Adrenal gland (tissue), 5 donors: Measurements from ENCODE around the gene SMPD3.

Experiments used
- POLR2A ChIP-seq, 2 donors: fragments of 450-650 bp; IDR thresholded peaks; one replicate each; pipeline ENCODE4 v1.6.1; 2017; ENCODE audit warnings: antibody characterized with exemption in 2 of 2, mild to moderate bottlenecking in 2 of 2, moderate library complexity in 1 of 2
- TF ChIP-seq, protein P1 (sequence below), 6 experiments: fragments of 450-650 bp in 4 of 6; fragments of 200-600 bp in 2 of 6; sonication (generic) in 1 of 6; IDR thresholded peaks; 1 replicate in 5 of 6; 2 replicates in 1 of 6; pipeline versions ENCODE4 v1.5.1 to v1.8.0; 2016 to 2021; ENCODE audit warnings: antibody characterized with exemption in 6 of 6, mild to moderate bottlenecking in 2 of 6, moderate library complexity in 1 of 6
- donor health status: DM: no; HTN: no; CAD: no.

- TF ChIP-seq, protein P1, sequence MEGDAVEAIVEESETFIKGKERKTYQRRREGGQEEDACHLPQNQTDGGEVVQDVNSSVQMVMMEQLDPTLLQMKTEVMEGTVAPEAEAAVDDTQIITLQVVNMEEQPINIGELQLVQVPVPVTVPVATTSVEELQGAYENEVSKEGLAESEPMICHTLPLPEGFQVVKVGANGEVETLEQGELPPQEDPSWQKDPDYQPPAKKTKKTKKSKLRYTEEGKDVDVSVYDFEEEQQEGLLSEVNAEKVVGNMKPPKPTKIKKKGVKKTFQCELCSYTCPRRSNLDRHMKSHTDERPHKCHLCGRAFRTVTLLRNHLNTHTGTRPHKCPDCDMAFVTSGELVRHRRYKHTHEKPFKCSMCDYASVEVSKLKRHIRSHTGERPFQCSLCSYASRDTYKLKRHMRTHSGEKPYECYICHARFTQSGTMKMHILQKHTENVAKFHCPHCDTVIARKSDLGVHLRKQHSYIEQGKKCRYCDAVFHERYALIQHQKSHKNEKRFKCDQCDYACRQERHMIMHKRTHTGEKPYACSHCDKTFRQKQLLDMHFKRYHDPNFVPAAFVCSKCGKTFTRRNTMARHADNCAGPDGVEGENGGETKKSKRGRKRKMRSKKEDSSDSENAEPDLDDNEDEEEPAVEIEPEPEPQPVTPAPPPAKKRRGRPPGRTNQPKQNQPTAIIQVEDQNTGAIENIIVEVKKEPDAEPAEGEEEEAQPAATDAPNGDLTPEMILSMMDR (IDR thresholded peaks at IDR 0.05), result no peak
- TF ChIP-seq POLR2A (IDR thresholded peaks at IDR 0.05), result no peak
These were observed 42.0 kb upstream of the SMPD3 start for GRCh38 chr16:68490358-68490757.
